HG02852 (cell line): ENCODE data around the gene KDM3B.
"Not testable (repeated sequence)": the region's sequence is repeated elsewhere in the genome, so short reads cannot be mapped to it uniquely, and the experiment has no call there.

Experiments used
- ATAC-seq: cut with Tn5 transposase; IDR thresholded peaks from one replicate; pipeline ENCODE4 v1.9.1; 2021; ENCODE audit warnings: mild to moderate bottlenecking, moderate library complexity; ENCODE audit not compliant: unreplicated experiment

Gene KDM3B

GRCh38 chr5:138466125-138466899 lies 113.8 kb downstream of the KDM3B start:
- no peak for ATAC-seq

GRCh38 chr5:138466900-138467710 lies 114.6 kb downstream of the KDM3B start:
- no peak for ATAC-seq

GRCh38 chr5:138467711-138468132 lies 115.2 kb downstream of the KDM3B start:
- no peak for ATAC-seq

- ATAC-seq = no peak
Observed at GRCh38 chr5:138468133-138468965, 115.9 kb downstream of the KDM3B start.

- ATAC-seq = no peak
Observed at GRCh38 chr5:138468966-138469539, 116.6 kb downstream of the KDM3B start.

- no peak for ATAC-seq
Observed at GRCh38 chr5:138469540-138470321, 117.2 kb downstream of the KDM3B start.

GRCh38 chr5:138470322-138471051 lies 118.0 kb downstream of the KDM3B start:
- ATAC-seq = no peak

- ATAC-seq = no peak
Observed at GRCh38 chr5:138471052-138471361, 118.5 kb downstream of the KDM3B start.

- ATAC-seq = no peak
Observed at GRCh38 chr5:138472353-138472752, 119.9 kb downstream of the KDM3B start.

GRCh38 chr5:138473151-138473550 lies 120.7 kb downstream of the KDM3B start:
- not testable (repeated sequence) for ATAC-seq

GRCh38 chr5:138476918-138477317 lies 124.4 kb downstream of the KDM3B start:
- ATAC-seq = no peak

- ATAC-seq = no peak
Observed at GRCh38 chr5:138482638-138483037, 130.2 kb downstream of the KDM3B start.
